Endometrium (tissue), 2 donors: Measurements from ENCODE around the gene ADAMTS19.

Experiments used
- FAIRE-seq: peaks from 2 replicates; lab custom pipeline; 2012; peaks lifted over from hg19 to GRCh38; lab: Jason Lieb, UNC
- donor health status: control.
- donor health status: control.

ADAMTS19 gene

DNA sequence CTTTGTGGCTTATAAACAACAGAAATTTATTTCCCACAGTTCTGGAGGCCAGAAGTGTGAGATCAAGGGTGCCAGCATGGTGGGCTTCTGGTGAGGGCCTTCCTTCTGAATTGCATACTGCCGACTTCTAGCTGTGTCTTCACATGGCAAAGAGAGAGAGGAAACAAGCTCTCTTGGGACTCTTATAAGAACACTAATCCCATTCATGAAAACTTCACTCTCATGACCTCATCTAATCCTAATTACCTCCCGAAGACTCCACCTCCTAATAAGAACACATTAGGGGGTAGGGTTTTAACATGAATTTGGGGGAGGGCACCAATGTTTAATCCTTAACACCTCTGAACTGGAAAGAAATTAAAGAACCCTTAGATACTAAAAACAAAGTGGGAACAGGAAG lies 211.9 kb downstream of the ADAMTS19 start:
- FAIRE-seq: no peak

DNA sequence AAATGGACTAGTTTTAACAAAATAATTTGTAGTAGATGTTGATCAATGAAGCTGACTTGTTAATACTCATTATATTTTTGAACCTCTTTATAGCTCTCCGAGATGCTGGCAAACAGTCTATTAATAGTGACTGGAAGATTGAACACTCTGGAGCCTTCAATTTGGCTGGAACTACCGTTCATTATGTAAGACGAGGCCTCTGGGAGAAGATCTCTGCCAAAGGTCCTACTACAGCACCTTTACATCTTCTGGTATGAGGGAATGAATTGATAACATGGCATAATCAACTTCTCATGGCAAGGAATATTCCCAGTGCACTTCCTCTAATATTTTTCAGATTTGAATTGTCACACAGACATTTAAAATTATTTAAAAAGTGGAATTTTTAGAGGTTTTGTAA lies 219.6 kb downstream of the ADAMTS19 start:
- FAIRE-seq: no peak

DNA sequence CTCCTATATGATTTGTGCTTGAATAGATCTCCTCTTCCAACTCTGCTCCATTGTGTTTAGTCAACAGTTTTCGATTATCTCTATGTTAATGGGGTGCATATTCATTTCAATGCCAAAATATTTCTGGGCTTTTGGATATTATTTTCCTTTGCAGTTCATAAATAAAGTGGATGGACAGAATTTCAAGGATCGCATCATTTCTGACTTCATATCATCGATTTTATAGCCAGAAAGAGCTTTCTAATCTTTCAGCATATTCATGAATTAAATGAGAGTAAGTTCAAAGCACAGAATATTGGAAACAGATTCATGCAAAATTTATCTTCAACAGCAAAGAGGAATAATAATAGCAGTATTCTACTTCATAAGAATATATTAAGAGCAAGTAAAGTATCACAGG lies 227.8 kb downstream of the ADAMTS19 start:
- FAIRE-seq: no peak

DNA sequence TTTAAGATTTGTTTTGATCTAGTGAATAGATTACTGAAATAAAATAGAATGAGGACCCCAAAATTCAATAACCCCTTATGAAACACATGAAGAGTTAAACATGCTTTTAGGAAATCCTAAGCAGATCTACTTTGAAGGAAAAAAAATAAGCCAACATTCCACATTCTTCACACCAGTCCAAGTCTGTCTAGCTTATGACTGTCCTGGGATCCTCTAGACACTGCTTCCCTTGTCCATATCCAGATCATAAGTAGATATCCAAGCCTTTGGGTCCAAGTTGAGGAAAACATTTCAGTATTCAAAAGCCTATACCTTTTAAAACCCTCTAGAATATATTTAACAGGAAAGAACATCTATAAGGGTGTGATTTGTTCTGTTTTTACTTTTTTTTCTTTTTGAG lies 228.9 kb downstream of the ADAMTS19 start:
- no peak for FAIRE-seq

DNA sequence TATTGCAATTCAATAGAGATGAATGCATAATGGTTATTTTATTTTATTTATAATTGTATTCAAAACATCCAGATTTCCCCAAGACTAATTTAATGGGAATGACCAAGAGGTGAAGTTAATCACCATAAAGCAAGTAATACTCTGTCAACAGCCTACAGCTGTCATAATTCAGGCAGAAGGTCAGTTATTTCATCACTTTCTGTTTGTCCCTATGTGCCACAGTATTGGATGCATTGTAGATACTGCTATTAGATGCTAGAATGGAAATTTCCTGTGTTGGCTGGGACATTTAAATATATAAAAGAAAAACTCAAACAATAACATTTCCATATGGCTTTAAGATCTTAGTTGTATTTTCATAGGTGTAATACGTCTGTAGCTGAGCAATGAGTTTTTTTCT lies 231.1 kb downstream of the ADAMTS19 start:
- no peak for FAIRE-seq

DNA sequence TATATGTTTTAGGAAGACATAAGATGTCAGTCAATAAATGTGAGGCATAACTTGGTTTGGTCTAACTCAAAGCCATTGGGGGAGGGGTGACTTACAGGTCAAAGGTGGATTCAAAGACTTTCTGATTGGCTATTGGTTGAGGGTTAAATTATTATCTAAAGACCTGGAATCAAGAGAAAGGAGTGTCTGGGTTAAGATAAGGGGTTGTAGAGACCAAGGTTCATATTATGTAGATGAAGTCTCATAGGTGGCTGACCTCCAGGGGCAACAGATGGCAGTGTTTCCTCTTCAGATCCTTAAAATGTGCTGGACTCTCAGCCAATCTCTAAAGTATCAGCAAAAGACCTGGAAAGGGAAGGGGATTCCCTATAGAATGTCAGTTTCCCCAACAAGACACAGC lies 236.5 kb downstream of the ADAMTS19 start:
- FAIRE-seq: no peak

DNA sequence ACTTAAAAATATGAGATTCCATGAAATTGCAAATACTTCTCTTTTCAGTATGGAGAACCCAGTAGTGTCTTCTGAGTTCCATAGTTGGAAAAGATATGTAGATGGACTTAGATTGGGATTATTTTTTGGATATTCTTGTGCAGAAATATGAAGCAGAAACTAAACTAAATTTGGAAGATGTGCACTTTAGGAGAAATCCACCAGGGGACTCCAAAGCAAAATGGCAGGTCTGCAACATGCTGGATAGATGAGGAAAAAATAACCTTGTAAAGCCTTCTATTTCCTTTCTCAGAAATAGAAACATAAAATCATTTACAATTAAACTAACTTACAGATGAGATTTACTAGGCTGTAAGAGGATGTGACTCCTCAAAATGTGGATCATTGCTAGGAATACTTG lies 238.6 kb downstream of the ADAMTS19 start:
- no peak for FAIRE-seq

DNA sequence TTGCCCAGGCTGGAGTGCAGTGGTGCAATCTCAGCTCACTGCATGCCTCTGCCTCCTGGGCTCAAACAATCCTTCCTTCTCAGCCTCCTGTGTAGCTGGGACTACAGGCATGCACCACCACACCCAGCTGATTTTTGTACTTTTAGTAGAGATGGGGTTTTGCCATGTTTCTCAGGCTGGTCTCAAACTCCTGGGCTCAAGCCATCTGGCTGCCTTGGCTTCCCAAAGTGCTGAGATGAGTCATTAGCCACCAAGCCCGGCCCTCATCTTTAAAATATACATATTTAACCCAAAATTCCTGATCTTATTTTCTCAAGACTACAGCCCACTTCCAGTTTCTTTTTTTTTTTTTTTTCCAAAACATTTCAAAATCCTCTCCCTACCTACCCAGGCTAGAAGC lies 256.1 kb downstream of the ADAMTS19 start:
- FAIRE-seq: no peak

DNA sequence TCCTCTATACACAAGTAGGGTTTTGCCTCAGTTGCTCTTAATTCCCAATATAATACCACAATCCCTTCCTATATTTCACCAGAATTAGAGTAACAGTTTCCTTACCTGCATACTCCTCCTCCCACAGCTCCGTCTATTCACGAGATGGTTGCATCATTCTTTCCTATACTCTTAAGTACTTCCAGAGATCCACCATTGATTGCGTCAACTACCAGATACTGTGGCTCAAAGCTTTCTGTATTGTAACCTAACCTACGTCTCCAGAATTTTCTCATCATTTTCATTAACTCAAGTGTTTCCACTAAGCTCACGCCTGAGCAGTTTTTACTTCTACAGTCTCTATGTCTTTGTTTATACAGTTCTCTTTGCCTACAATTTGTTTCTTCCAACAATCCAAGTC lies 256.6 kb downstream of the ADAMTS19 start:
- FAIRE-seq: no peak

DNA sequence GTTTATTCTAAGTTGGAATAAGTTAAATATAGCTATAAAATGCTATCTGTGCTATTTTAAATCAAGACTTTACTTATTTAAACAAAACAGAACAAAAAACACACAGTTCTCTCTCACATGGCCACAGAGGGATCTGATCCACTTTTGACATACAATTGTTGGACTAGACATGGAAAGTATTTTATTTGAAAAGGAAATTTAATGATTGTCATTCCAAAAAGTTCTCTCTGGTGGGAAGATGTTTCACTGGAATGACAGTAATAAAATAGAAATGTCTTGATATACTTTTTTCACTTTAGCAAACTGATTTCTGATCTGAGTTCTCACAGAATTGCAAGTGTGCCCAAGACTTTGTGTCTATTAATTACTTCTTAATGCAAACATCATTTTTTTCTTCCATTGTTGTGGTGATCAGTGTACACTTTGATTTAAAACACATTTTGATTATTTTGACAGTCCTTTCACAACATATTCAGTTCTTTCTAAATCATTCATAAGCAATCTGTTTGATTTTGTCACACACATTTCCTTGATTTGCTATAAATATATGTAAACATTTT lies 257.7 kb downstream of the ADAMTS19 start:
- no peak for FAIRE-seq

DNA sequence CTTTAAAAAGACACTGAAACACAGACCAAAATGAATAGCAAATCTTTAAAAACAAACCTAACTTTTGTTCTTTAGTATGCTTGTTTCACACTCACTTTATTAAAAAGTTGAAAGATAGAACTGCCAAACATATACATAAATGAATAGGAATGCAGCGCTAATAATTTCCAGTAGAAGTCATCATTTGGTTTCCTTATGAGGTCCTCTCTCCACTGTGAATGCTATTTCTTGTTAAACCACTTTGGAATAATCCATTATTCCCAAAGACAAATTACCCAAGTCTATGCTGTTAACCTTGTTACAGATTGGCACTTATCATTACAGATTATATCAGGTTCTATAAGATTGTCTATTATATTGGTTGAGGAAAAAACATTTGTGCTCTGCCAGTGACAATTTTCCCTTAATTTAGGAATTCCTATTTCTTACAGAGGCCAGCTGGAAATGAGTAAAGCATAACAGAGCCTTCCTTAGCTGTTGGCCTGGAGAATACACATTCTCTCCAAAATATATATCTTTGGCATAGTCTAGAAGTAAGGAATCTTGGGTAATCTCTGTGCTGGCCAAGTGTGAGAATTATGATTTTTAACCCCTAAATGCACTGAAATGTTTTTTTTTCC lies 258.5 kb downstream of the ADAMTS19 start:
- no peak for FAIRE-seq

DNA sequence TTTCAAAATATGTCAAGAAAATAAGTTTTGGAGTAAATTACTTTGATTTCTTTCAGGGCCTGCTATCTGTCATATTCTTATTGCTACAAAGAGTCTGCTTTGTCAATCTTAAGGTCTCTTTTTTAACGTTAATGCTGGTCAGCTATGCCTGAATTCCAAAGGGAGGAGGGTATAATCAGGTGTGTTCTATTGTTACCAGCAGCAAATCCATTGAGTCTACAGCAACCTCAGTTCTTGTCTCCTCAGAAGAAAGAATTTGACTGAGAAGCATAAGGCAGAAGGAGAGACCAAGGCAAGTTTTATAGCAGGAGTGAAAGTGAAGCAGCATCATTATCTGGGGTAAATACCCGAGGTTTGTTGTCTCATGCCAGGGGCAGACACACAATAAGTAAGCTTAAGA lies 264.1 kb downstream of the ADAMTS19 start:
- FAIRE-seq: no peak

DNA sequence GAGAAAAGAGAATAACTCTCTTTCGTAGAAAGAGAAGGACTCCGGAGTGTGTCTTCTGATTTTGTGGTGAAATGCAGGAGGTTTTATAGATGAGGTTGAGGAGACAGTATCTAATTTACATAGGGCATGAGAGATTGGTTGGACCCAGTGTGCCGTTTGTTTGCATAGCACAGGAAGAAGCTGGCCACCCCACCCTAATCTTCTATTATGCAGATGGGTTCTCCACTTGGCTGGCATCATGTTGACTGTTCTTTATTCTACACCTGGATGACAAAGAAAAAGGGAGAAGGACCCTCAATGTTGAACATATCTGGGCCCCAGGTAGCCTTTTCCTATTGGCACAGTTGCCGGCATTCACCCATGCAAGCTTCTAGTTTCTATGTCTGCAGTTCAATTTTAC lies 264.5 kb downstream of the ADAMTS19 start:
- FAIRE-seq: no peak

DNA sequence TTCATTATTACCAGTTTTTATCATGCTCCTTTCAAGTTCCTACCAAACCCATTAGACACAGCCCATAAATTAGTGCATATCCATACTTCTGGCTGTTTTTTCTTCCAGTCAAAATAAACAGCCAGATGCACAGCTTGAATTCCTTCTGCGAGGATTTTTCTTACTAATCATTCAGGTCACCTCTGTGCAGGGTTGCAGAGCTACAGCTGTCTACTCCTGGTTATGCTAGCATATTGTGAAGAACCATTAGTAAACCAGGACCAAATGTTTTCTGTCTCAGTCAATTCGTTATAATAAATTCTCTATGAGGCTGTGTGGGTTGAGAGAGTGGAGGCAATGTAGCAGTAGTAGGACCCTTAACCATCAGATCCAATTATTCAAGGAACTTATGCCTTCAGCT lies 279.7 kb downstream of the ADAMTS19 start:
- no peak for FAIRE-seq

DNA sequence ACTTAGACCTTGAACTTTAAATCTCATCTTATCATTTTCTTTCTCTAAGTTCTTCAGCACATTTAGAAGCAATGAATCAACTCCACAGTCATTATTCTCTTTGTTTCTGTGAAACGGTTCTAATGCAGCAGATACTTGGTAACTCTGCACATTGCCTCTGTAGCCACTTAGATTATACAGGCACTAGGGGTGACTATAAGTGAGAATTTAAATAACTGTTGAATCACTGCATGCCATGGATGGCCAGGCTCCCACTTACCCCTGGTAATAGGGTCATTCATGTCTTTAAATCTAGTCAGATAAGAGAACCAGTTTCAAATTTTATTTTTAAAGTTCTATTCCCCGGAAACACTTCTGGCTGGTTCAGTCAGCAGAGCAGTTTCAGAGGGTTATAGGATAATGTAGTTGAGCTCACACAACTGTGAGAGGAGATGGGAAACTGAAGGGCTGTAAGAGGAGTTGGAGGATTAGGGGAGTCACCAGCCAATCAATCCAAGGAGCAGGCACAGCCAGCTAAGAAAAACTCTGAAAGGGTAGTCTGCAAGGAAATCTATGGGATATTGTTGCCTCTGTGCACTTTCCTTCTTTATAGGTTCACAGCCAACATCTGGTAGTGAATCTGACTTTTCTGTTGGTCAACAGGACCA lies 283.6 kb downstream of the ADAMTS19 start:
- FAIRE-seq: no peak

DNA sequence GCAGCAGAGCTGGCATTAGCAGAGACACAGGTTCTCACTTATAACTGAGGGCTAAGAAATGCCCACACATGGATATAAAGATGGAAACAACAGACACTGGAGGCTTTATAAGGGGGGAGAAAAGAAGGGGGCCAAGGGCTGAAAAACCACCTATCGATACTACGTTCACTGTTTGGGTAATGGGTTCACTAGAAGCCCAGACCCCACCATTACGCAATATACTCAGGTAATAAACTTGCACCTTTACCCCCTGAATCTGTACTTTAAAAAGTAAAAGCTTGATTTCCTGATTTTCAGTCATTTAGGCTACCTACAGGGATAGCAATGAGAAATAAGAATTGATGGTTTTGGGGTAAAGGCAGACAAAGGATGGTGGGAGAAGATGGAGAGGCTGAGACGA lies 285.9 kb downstream of the ADAMTS19 start:
- FAIRE-seq: no peak

DNA sequence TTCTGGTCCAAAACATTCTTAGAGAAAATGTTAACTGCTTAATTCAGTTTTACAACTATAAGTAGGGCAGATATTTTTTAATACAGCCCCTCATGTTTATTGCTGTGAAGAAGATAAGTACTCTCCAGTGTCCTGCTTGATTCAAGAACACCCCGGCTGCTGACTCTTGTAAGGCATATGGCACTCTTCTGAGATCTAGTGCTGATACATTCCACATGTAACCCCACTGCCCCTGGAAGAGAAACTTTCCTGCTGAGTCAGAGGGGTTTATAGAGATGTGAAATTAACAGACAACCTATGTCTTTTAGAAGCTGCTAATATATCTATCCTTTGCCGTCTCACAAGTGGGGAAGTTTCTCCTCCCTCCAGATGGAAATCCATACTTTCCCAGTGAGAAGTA lies 286.8 kb downstream of the ADAMTS19 start:
- FAIRE-seq: no peak

DNA sequence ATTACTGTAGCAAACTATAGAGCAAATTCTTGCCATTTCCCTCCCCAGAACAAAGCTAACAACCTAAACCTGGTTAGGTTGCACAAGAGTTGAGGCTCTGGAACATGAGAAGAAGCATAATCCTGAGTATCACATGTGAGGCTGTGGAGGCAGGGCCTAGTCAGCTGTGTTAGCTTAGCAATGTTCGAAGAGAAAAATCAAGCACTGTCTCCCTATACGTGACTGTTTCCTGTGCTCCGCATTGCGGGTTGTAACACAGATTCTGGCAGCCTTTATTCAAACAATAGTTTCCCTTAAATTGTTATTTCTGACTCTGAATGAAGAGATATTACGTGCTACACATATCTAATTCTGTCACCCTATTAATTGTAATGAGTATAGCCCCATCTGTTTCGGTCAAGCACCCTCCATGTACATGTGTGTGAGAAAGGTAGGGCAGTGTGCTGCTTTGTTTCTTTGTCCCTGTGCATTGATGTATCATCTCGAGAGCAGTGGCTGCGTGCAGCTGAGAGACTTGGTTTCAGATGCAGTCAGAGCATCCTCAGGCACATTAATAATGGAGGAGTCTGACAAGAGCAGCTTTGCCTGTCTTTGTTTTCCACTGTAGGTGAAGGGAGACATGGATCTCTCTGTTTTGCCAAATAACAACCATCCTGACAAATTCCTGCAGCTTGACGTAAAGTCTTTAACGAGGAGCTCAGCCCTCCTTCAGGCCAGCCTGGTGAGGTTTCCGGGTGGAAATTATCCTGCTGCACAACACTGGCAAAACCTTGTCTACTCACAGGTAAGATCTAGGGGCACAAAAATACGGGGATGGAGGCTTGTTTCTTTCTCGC lies 287.7 kb downstream of the ADAMTS19 start, which contains the start of gene MINAR2:
Gene MINAR2, plus strand, starts transcription at position 523 of the 836 bp plus-strand sequence. Its CDS starts 97 bp downstream, at position 620.
- no peak for FAIRE-seq

DNA sequence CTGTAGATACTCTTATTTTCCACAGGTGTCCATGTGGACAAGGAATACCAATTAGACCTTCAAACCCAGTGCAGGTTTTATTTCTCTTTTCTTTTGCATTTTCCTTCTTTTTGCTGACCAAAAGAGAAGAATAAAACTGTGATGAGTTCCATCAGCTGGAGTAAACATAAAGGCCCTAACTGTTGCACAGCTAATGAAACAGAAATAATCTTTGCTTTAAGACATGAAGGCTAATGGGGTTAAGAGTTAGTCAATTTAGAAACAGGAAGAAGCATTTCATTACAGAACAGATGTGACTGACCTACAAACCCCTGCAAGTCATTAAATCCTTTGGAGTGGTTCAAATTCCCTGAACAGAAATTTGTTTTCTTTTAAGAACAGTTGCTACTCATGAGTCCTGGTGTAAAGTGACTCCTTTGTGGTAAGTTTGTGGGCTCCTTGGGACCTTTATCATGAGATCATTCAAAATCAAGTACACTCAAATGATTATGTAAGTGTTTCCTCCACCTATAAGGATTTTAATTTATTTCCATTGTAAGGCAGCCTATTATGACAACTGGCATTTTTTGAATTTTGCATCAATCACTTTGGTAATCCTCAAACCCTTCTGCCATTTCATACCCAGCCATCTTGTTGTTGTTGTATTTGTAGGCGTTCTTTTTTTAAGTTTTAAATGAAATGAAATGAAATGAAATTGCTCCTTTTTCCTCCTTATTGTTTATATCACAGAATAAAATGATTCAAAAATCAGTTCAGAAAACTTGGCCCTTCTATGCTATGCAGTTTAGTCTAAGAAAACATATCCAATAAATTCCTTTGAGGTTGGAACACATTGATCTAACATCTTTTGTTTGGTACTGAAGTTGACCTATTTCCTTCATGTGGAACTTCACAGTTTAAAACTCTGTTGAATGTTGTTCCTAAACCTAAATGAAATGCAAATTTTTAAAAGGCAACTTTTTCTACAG lies 289.1 kb downstream of the ADAMTS19 start:
- FAIRE-seq: no peak

DNA sequence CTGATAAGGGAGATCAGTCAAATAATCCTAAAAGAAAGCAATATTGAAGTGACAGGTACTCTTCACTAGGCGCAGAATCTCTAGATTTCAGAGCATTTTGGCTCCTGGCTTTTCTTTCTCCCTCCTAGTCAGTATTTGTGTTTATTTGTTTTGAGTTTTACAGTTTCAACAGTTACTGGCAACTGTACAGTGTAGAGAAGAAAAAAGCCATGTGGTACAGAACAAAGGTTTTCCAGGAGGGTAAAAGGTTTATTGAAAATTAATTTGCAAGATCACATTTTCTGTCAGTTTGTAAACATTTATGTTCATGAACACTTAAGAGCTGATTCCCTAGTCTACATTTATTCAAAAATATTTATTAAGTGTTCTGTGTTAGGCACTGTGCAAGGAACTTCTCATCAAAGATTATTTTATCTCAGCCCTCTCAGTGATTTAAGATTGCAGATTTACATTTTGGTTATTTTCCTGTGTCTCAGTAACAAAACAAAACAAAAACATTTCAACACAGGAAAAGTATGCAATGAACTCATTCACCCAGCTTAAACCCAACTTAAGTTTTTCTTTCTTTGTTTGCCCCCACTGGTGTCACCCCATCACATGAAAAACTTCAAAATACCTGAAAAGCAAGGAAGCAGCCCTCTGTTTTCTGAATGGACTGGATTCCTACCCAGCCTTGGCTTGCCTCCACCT lies 300.7 kb downstream of the ADAMTS19 start:
- peak; percentile 99 for FAIRE-seq

DNA sequence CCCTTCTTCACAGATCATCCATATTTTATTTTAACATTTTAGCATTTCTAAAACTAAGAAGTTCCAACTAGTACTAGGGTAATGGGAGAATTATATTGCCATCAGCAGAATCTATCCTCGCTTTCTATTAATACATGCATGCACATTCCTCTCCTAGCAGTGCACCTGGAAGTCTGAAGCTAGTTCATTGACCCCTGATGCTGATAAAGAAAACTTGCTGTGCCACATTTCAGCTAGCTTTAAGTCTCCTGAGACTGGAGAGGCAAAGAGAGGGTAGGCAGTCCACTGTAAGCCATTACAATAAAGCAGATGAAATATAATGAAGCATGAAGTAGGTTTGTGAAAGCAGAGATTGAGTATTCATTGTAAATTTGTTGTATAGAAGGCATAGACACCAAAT lies 303.6 kb downstream of the ADAMTS19 start:
- FAIRE-seq: no peak
